ENCODE results near the gene KCP.
A peak's percentile ranks its signal among the peaks of the same experiment; 100 is the strongest.

The KCP gene

DNA sequence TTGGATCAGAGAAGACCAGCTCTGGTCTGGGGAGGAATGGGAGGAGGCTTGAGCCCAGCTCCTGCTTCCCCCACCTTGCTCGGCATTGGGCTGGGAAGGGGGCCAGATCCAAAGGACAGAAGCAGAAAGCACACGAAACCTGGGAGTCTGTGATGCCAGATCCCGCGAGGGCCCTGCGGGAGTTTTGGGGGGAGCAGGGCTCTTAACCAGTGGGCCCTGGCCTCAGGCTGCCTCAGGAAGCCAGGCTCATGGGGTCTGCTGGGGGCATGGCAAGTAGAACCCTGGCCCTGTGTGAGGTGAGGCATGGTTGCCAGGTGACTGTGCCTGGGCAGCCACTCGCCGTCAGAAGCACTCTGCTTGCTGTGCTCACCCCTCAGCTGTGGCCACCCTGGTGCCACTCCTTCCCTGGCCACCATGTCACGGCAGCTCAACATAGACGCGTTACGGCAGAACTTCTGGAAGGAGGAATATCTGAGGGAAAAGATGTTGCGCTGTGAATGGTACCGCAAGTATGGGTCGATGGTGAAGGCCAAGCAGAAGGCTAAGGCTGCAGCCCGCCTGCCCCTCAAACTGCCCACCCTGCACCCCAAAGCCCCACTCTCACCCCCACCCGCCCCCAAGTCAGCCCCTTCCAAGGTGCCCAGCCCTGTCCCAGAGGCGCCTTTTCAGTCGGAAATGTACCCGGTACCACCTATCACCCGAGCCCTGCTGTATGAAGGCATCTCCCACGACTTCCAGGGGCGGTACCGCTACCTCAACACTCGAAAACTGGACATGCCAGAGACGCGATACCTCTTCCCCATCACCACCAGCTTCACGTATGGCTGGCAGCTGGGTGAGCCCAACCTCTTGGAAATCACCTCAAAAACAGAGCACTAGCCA, 44.3 kb downstream of the KCP start:
- Mint-ChIP-seq H3K27ac (no peak overlapping the region), H3K36me3 (ENCODE audit: low read depth) (peaks cover 15% of the 10 kb centered on the region), H3K4me3 (no peak overlapping the region), H3K9me3 (no peaks in the 10 kb centered on the region), H3K4me1 (peaks cover 71% of the 10 kb centered on the region), H3K27me3 (ENCODE audit: low read depth, poor library complexity) (peaks cover 26% of the 10 kb centered on the region)
- TF ChIP-seq, protein P1, sequence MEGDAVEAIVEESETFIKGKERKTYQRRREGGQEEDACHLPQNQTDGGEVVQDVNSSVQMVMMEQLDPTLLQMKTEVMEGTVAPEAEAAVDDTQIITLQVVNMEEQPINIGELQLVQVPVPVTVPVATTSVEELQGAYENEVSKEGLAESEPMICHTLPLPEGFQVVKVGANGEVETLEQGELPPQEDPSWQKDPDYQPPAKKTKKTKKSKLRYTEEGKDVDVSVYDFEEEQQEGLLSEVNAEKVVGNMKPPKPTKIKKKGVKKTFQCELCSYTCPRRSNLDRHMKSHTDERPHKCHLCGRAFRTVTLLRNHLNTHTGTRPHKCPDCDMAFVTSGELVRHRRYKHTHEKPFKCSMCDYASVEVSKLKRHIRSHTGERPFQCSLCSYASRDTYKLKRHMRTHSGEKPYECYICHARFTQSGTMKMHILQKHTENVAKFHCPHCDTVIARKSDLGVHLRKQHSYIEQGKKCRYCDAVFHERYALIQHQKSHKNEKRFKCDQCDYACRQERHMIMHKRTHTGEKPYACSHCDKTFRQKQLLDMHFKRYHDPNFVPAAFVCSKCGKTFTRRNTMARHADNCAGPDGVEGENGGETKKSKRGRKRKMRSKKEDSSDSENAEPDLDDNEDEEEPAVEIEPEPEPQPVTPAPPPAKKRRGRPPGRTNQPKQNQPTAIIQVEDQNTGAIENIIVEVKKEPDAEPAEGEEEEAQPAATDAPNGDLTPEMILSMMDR (IDR thresholded peaks at IDR 0.05), result no peak
- no peak for DNase-seq

DNA sequence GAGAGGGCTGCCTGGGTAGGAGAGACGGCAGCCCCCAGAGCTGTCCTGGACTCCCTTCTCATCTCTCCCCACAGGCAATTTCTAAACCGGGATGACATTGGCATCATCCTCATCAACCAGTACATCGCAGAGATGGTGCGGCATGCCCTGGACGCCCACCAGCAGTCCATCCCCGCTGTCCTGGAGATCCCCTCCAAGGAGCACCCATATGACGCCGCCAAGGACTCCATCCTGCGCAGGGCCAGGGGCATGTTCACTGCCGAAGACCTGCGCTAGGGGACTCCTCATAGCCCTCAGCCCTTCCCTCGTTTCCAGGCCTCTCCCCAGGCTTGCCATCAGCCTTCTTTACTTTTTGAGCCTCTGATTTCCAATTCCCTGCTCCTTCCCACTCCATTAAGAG, 45.2 kb downstream of the KCP start:
- Mint-ChIP-seq H3K27me3 (ENCODE audit: low read depth, poor library complexity) (peaks cover 26% of the 10 kb centered on the region), H3K4me1 (peaks cover 73% of the 10 kb centered on the region), H3K36me3 (ENCODE audit: low read depth) (peaks cover 15% of the 10 kb centered on the region), H3K27ac (no peak overlapping the region), H3K9me3 (no peaks in the 10 kb centered on the region), H3K4me3 (peak overlapping the region; percentile 40)
- DNase-seq, result no peak
- TF ChIP-seq, protein P1 (IDR thresholded peaks at IDR 0.05), result no peak

DNA sequence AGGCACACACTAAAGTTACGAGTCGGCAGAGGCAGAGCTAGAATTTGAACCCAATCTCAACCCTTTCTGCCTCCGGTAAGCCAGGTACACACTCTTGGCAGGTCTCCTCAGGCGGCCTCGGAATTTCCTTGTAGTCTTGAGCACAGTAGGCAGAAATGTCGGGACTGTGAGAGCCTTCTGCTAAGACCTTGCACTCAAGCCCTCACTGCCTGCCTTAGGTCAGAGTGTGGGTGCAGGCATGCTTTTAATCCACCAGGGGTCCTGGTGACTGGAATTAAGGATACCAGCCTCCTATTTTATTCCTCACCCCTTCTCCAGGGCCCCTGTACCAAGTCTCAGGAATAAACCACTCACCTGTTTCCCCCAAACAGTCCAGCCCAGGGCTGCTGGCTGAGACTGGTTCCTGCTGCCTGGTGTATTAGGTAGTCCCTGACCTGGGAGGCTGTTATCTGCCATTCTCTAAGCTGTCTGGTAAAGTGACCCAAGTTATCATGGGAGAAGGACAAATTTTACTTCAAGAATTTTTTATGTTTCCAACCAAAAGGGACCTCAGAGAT, 47.0 kb downstream of the KCP start:
- H3K4me1 Mint-ChIP-seq, result peaks cover 78% of the 10 kb centered on the region
- peak; percentile 58 for DNase-seq
- peaks cover 24% of the 10 kb centered on the region for H3K27me3 Mint-ChIP-seq (ENCODE audit: low read depth, poor library complexity)
- H3K27ac Mint-ChIP-seq, result peak overlapping the region; percentile 35
- TF ChIP-seq, protein P1 (IDR thresholded peaks at IDR 0.05), result peak; percentile 48
- H3K9me3 Mint-ChIP-seq, result no peaks in the 10 kb centered on the region
- H3K36me3 Mint-ChIP-seq (ENCODE audit: low read depth), result peaks cover 15% of the 10 kb centered on the region
- H3K4me3 Mint-ChIP-seq, result peak overlapping the region; percentile 100

DNA sequence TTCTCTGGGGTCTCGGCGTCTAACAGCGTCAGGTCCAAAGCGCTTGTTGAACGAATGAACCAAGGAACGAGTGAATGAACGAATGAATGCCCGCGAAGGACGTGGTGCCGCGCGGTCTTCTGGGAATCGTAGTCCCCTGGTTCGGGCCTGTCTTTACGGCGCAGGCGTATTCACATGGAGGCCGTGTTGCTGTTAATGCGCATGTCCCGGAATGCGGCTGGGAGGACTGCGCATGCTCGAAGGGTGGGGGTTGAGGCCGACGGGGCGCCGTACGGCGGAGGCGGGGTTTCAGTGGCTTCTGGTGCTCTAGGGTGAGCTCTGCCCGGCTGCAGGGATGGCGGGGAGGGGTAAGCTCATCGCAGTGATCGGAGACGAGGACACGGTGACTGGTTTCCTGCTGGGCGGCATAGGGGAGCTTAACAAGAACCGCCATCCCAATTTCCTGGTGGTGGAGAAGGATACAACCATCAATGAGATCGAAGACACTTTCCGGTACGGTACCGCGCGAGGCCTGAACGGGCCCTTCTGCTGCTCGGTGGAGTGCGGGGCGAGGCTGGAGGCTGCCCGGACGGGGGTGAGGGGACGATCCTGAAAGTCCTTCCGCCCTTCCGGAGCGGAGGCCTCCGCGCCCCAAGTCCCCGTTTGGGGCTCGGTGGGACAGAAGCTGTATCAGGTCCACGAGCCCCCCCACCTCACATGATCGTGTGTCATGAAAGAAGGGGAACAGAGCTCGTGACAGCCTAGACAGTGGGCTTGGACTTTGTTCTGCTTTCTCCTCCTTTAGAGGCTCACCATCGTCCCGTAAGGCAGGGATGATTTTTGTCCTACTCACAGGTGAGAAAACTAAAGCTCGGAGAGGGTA, 47.7 kb downstream of the KCP start, which contains the start of gene ATP6V1F:
ATP6V1F (plus strand) TSS at position 286 of the 862 bp plus-strand sequence; CDS start at position 335, 49 bp downstream.
- DNase-seq, result peak; percentile 99
- peaks cover 15% of the 10 kb centered on the region for H3K36me3 Mint-ChIP-seq (ENCODE audit: low read depth)
- H3K27ac Mint-ChIP-seq, result peak within 1 kb of the TSS; percentile 99
- peaks cover 71% of the 10 kb centered on the region for H3K4me1 Mint-ChIP-seq
- no peaks in the 10 kb centered on the region for H3K9me3 Mint-ChIP-seq
- TF ChIP-seq, protein P1 (IDR thresholded peaks at IDR 0.05), result no peak
- peak within 1 kb of the TSS; percentile 100 for H3K4me3 Mint-ChIP-seq
- peaks cover 17% of the 10 kb centered on the region for H3K27me3 Mint-ChIP-seq (ENCODE audit: low read depth, poor library complexity)

DNA sequence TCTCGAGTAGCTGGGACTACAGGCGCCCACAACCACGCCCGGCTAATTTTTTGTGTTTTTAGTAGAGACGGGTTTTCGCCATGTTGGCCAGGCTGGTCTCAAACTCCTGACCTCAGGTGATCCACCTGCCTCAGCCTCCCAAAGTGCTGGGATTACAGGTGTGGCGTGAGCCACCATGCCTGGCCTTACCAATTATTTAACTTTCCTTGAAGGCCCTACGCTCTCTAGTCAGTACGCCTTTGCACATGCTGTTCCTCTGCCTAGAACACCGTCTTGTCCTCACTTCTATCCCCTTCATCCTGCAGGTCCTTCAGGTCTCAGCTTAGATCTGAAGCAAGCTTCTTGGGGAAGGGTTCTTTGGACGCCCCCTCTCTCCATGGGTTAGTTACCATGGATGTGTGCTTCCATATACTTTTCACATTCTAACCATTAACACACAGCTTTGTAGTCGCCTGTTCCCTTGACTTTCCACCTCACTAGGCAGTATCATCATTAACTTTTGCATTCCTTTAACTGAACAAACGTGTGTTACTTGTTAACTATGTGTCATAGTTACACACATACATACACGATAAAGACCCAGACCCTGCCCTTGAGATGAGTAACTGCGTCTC, 48.4 kb downstream of the KCP start:
- peaks cover 15% of the 10 kb centered on the region for H3K27me3 Mint-ChIP-seq (ENCODE audit: low read depth, poor library complexity)
- no peak for DNase-seq
- TF ChIP-seq, protein P1 (IDR thresholded peaks at IDR 0.05), result no peak
- peak overlapping the region; percentile 100 for H3K4me3 Mint-ChIP-seq
- no peaks in the 10 kb centered on the region for H3K9me3 Mint-ChIP-seq
- peaks cover 63% of the 10 kb centered on the region for H3K4me1 Mint-ChIP-seq
- H3K36me3 Mint-ChIP-seq (ENCODE audit: low read depth), result peaks cover 15% of the 10 kb centered on the region
- peak overlapping the region; percentile 99 for H3K27ac Mint-ChIP-seq
